ENCODE results near the gene FMN2. TPM values are rescaled to one million over a fixed set of nuclear protein-coding genes. Genes with fewer than 3 reads are reported as not detected.

FMN2 gene
- total RNA-seq, 1 donor from 2014 or later = not detected

DNA sequence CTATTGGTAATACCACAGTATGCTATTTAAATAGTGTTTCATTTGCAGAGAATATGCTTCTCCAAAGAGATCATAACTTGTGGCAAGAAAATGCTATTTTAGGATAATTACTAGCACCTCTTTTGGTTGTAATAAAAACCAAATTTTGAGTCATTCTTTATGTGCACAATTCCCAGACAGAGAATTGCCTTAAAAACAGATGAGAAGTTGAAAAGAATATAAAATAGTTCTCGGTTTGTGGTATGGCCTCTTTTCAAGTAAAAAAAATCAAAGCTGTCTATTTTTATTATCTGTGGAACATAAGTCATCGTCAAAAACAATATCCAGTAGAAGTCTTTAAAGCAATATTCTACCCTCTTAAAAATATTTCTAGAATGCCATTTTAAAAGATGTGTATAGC is 334.4 kb downstream of the FMN2 start:
- intact Hi-C loops (cut with micrococcal nuclease) = no loop called here
- ATAC-seq = no peak
- DNase-seq = no peak

GRCh38 chr1:240435996-240436566 is 344.4 kb downstream of the FMN2 start:
- intact Hi-C loops (cut with micrococcal nuclease) = no loop called here
- DNase-seq (no peak), ATAC-seq (no peak)

- DNase-seq (no peak), ATAC-seq (no peak)
- intact Hi-C loops (cut with micrococcal nuclease) = no loop called here
Measured at GRCh38 chr1:240441669-240442068, 350.0 kb downstream of the FMN2 start.

GRCh38 chr1:240445369-240445768 is 353.7 kb downstream of the FMN2 start:
- ATAC-seq (no peak), DNase-seq (no peak)
- intact Hi-C loops (cut with micrococcal nuclease) = no loop called here

GRCh38 chr1:240455228-240455821 is 363.6 kb downstream of the FMN2 start:
- DNase-seq = no peak
- intact Hi-C loops (cut with micrococcal nuclease) = no loop called here
- ATAC-seq = no peak

- intact Hi-C loops (cut with micrococcal nuclease) = no loop called here
Measured at GRCh38 chr1:240457203-240457602, 365.5 kb downstream of the FMN2 start.

GRCh38 chr1:240462277-240462676 is 370.6 kb downstream of the FMN2 start:
- ATAC-seq (no peak), DNase-seq (no peak)
- intact Hi-C loops (cut with micrococcal nuclease) = no loop called here

More at GRCh38 chr1:240457203-240457602, 365.5 kb downstream of the FMN2 start:
- ATAC-seq (no peak), DNase-seq (no peak)

DNA sequence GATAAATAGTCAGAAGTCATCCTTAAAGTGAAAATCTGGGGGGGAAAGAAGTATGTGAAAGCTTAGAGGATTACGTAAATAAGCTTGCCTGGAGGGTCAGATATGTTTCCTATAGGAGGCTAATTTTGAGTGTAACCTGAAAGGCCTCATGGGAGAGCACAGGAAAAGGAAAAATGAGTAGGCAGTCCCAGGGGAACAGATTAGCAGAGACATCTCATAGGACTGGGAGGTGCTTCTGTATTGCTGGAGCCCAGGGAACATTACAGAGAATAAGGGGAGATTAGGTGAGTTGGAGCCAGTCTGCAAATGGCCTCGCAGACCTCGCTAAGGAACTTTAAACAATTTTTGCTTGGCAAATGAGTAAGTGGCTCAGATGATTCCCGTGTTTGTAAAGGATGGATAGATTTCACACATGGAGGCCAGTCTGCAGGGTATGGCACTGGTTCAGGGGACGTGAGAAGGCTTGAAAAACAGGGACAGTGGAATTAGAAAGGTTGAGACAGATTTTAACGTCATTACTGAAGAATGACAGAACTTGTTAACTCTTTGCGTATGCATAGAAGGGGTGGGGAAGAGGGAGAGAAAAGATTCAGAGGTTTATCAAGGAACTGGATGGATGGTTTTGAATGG is 371.2 kb downstream of the FMN2 start:
- intact Hi-C loops (cut with micrococcal nuclease) = no loop called here
- DNase-seq (no peak), ATAC-seq (no peak)

- intact Hi-C loops (cut with micrococcal nuclease) = no loop called here
- DNase-seq = no peak
- no peak for ATAC-seq
Measured at GRCh38 chr1:240464099-240464498, 372.4 kb downstream of the FMN2 start.

DNA sequence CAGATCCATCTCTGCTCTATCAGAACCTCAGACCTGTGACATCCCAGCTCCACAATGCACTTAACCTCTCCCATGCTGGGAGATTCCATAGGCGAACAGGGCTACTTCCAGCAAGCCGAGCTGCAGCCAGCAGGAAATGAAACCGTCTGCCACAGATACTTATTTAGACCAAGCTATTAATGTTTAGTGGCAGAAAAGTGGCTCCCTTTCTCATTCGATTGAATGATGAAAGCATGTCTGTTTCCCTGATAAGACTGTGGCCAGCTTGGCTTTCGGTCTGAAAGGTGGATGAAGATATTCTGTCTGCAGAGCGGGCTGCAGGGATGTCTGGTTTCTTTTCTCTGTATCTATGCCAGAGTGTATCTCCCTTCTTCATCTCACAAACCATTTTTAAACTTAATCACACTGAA is 373.9 kb downstream of the FMN2 start:
- intact Hi-C loops (cut with micrococcal nuclease) = no loop called here
- no peak for DNase-seq
- ATAC-seq = no peak

GRCh38 chr1:240466509-240466908 is 374.8 kb downstream of the FMN2 start:
- intact Hi-C loops (cut with micrococcal nuclease) = no loop called here
- DNase-seq (no peak), ATAC-seq (no peak)

DNA sequence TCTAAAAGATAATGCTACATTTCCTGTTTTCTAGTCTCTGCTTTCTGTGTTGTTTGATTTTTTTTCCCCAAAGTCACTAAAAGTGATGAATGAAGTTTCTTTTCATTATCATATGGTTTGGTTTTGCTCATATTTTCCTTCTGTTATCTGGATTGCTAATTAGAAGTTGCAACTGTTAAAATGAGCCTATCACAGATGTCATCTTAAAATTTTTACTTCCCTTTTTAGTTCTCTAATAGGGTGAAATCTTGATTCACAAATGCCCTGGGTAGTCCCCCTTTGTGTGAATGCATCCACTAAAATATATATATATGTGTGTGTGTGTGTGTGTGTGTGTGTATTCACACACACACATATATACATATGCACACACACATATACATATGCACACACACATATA is 376.2 kb downstream of the FMN2 start:
- DNase-seq (no peak), ATAC-seq (no peak)
- intact Hi-C loops (cut with micrococcal nuclease) = no loop called here

DNA sequence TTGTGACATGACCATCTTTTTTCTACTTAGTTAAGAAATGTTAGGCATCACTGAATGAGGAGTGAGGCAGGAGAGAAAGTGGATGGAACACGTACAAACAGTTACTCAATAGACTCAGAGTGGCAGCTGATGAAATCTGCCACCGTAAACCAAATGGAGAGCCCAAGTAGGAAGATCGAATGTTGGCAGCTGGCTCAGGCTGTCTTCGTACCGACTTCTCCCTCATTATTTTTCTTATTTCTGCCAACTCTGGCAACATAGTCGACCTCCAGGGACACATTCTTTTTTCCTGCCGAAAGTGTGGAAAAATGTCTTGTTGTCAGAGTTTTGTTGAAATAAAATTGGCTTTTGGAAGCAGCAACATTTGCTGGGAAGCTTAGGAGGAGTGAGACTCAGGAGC is 377.0 kb downstream of the FMN2 start:
- ATAC-seq (no peak), DNase-seq (no peak)
- intact Hi-C loops (cut with micrococcal nuclease) = no loop called here

GRCh38 chr1:240474133-240474614 is 382.5 kb downstream of the FMN2 start:
- ATAC-seq = no peak
- intact Hi-C loops (cut with micrococcal nuclease) = no loop called here

DNA sequence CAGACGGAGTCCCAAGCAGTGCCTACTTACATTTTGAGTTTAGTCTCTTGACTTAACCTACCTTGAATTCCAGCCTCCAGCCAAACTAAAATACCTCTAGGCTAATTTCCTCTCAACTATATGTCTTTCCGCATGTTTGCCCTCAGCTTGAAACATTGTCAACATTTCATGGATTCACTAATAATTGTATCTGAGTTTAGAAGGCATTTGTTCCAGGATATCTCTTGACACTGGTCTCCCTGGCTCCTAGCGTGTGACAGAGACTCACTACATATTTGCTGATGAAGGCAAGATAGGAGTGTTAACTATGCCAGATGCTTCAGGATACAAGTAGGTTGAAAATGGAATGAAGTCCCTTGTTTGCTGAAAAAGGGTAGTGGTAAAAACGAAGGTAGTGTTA is 384.1 kb downstream of the FMN2 start:
- ATAC-seq (no peak), DNase-seq (no peak)
- intact Hi-C loops (cut with micrococcal nuclease) = no loop called here

More at GRCh38 chr1:240474133-240474614, 382.5 kb downstream of the FMN2 start:
- no peak for DNase-seq

GRCh38 chr1:240478536-240478935 is 386.9 kb downstream of the FMN2 start:
- no peak for ATAC-seq

DNA sequence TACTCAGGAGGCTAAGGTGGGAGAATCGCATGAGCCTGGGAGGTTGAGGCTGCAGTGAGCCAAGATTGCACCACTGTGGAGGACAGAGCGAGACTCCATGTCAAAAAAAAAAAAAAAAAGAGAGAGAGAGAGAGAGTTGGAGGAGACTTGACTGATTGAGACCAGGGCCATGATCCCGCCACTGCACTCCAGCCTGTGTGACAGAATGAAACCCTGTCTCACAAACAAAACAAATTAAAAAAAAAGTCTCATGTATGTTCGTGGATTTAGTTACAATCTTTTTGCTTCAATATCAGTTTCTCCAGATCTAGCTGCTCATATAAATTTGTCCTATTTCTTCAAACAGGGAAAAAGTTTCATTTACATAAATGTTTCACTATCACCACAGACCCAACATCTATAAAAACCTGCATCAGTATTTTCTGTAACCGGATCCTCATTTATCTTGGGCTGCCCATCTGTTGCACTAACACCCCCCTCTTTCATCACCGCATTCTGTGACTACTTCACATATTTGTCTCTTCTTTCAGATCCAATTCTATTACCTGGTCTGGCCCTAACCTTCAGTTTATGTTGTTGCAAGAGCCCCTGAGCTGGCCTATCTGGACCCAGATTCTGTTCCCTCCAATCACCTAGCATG is 393.2 kb downstream of the FMN2 start:
- ATAC-seq = no peak
- intact Hi-C loops (cut with micrococcal nuclease) = no loop called here

More at GRCh38 chr1:240478536-240478935, 386.9 kb downstream of the FMN2 start:
- intact Hi-C loops (cut with micrococcal nuclease) = no loop called here
- DNase-seq = no peak

DNA sequence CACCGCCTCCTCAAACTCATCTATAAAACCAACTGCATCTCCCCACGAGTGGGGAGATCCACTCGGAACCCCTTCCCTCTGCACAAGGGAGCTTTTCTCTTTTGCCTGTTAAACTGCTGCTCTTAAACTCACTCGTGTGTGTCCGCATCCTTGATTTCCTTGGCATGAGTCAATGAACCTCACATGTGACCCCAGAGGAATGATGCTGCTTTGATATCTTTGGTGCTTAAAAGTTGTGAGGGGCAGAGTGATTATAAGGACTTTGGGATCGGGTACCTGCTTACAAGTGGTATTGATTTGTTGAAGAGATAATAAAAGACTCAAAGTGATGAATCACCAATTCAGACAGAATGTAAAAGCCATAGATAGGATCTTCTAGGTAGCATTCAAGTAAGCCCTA is 394.9 kb downstream of the FMN2 start:
- intact Hi-C loops (cut with micrococcal nuclease) = no loop called here
- no peak for ATAC-seq
- no peak for DNase-seq

More for the DNA sequence above, 393.2 kb downstream of the FMN2 start:
- no peak for DNase-seq

DNA sequence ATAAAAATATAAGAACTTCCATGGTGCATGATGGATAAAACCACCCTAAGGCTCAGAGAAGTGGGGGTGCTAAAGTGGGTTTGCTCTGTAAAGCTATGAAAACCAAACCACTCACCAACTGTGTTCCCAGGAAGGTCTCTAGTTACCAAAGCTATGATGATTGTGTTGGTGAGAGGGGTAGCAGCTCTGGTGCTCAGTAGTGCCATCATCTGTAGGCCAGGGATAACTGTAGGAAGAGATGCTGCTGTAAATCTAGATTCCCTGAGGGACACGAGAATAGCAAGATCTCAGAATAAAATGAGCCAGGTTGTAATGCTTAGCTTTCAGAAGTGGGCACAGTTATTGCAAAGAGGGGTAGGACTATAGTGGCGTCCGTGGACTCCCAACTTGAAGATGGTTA is 395.8 kb downstream of the FMN2 start:
- no peak for ATAC-seq
- DNase-seq = no peak
- intact Hi-C loops (cut with micrococcal nuclease) = no loop called here

GRCh38 chr1:240491156-240491555 is 399.5 kb downstream of the FMN2 start:
- no peak for ATAC-seq
- intact Hi-C loops (cut with micrococcal nuclease) = no loop called here
- no peak for DNase-seq

Measured in left ventricle myocardium superior (tissue), 1 donor.